IMR-90 (cell line): ENCODE results near the gene ZNF688. TPM values are rescaled to one million over a fixed set of nuclear protein-coding genes. Genes with fewer than 3 reads are reported as not detected.

Source experiments
- ATAC-seq: fragments of 200-7000 bp; cut with Tn5 transposase; 2 replicates; pipeline ENCODE4 v1.9.1; 2020; ENCODE audit warnings: low read depth, mild to moderate bottlenecking, moderate library complexity
- BruUV-seq: library from RNA; stranded (reverse); fragments of 400-500 nt; replicated peaks from 2 replicates; lab custom pipeline; 2021; lab: Mats Ljungman, UMichigan
- CTCF ChIA-PET: fragments of 300-600 bp; formaldehyde crosslinking; extraction: SDS; loops from one replicate; lab custom pipeline; 2021; ENCODE audit warnings: antibody characterized with exemption; lab: Yijun Ruan, JAX
- POLR2A ChIA-PET: fragments of 300-600 bp; sonication (Branson Sonifier 250); formaldehyde crosslinking; loops from one replicate; lab custom pipeline; 2022; ENCODE audit warnings: antibody characterized with exemption; ENCODE audit not compliant: unreplicated experiment; lab: Charles Lee
- DNase-seq: peaks from one replicate; pipeline ENCODE4 v3.0.0; 2013
- H2AFZ ChIP-seq: replicated peaks from 2 replicates; pipeline ENCODE3; 2013; ENCODE audit warnings: low read length, mild to moderate bottlenecking; ENCODE audit not compliant: poor library complexity
- H2AK5ac ChIP-seq: 2 replicates; pipeline ENCODE4 v1.6.1; 2013; ENCODE audit warnings: low read depth, low read length, inconsistent platforms
- H2AK9ac ChIP-seq: replicated peaks from 2 replicates; pipeline ENCODE3; 2013; ENCODE audit warnings: mild to moderate bottlenecking, low read depth, low read length, moderate library complexity; ENCODE audit not compliant: poor library complexity
- H2BK120ac ChIP-seq: 2 replicates; pipeline ENCODE4 v1.6.1; 2013; ENCODE audit warnings: low read depth, low read length, inconsistent platforms
- H2BK15ac ChIP-seq: 3 replicates; pipeline ENCODE4 v1.6.1; 2013; ENCODE audit warnings: low read depth, low read length, inconsistent platforms
- H2BK20ac ChIP-seq: 2 replicates; pipeline ENCODE4 v1.6.1; 2013; ENCODE audit warnings: low read depth, mild to moderate bottlenecking, inconsistent platforms, low read length, moderate library complexity
- H2BK5ac ChIP-seq: 2 replicates; pipeline ENCODE4 v1.6.1; 2013; ENCODE audit warnings: mild to moderate bottlenecking, low read depth, low read length, inconsistent platforms; ENCODE audit not compliant: poor library complexity, severe bottlenecking
- H3K14ac ChIP-seq: replicated peaks from 2 replicates; pipeline ENCODE4 v1.6.1; 2013; ENCODE audit warnings: low read depth, low read length, inconsistent platforms
- H3K18ac ChIP-seq: 2 replicates; pipeline ENCODE4 v1.6.1; 2013; ENCODE audit warnings: low read depth, low read length, control low read depth
- H3K23ac ChIP-seq: 2 replicates; pipeline ENCODE4 v1.6.1; 2013; ENCODE audit warnings: low read depth, low read length, inconsistent platforms
- H3K27ac ChIP-seq: 2 replicates; pipeline ENCODE4 v1.5.1; 2013; ENCODE audit warnings: mild to moderate bottlenecking, control low read depth, low read length; ENCODE audit not compliant: insufficient read depth
- H3K27me3 ChIP-seq: 2 replicates; pipeline ENCODE4 v1.6.1; 2013; ENCODE audit warnings: low read length; ENCODE audit not compliant: control insufficient read depth, insufficient read depth
- H3K36me3 ChIP-seq: 2 replicates; pipeline ENCODE4 v1.6.1; 2013; ENCODE audit warnings: low read length, mixed read lengths; ENCODE audit not compliant: control insufficient read depth, insufficient read depth
- H3K4ac ChIP-seq: 2 replicates; pipeline ENCODE4 v1.6.1; 2013; ENCODE audit warnings: low read depth, low read length, inconsistent platforms
- H3K4me1 ChIP-seq: 2 replicates; pipeline ENCODE4 v1.6.1; 2013; ENCODE audit warnings: low read length, mixed read lengths; ENCODE audit not compliant: control insufficient read depth, insufficient read depth
- H3K4me2 ChIP-seq: 2 replicates; pipeline ENCODE4 v1.6.1; 2013; ENCODE audit warnings: low read depth, mild to moderate bottlenecking, control low read depth, low read length, moderate library complexity
- H3K4me3 ChIP-seq: 2 replicates; pipeline ENCODE4 v1.5.1; 2013; ENCODE audit warnings: low read depth, mild to moderate bottlenecking, control low read depth, low read length, moderate library complexity; ENCODE audit not compliant: insufficient read depth
- H3K56ac ChIP-seq: 2 replicates; pipeline ENCODE4 v1.6.1; 2013; ENCODE audit warnings: low read length, inconsistent platforms; ENCODE audit not compliant: insufficient read depth; ENCODE audit errors: extremely low read depth
- H3K79me1 ChIP-seq, 2 experiments: 2 replicates each; pipeline ENCODE4 v1.6.1; 2013; ENCODE audit warnings: low read length in 2 of 2, inconsistent platforms in 1 of 2, low read depth in 1 of 2
- H3K9ac ChIP-seq: 2 replicates; pipeline ENCODE4 v1.6.1; 2013; ENCODE audit warnings: low read depth, low read length, control low read depth
- H3K9me1 ChIP-seq: 2 replicates; pipeline ENCODE4 v1.6.1; 2013; ENCODE audit warnings: low read length, inconsistent platforms; ENCODE audit not compliant: insufficient read depth
- H3K9me3 ChIP-seq: 2 replicates; pipeline ENCODE4 v1.6.1; 2013; ENCODE audit warnings: low read length; ENCODE audit not compliant: control insufficient read depth, insufficient read depth
- H4K20me1 ChIP-seq: 2 replicates; pipeline ENCODE4 v1.6.1; 2013; ENCODE audit warnings: low read length, inconsistent platforms; ENCODE audit not compliant: insufficient read depth
- H4K5ac ChIP-seq: 2 replicates; pipeline ENCODE4 v1.6.1; 2013; ENCODE audit warnings: mild to moderate bottlenecking, low read depth, low read length, control low read depth
- H4K8ac ChIP-seq, 2 experiments: 2 replicates each; pipeline ENCODE4 v1.6.1; 2013; ENCODE audit warnings: low read depth in 2 of 2, low read length in 2 of 2, control low read depth in 1 of 2, inconsistent platforms in 1 of 2
- H4K91ac ChIP-seq: 2 replicates; pipeline ENCODE4 v1.6.1; 2013; ENCODE audit warnings: low read depth, low read length, inconsistent platforms; ENCODE audit not compliant: insufficient read depth
- ELK1 ChIP-seq: fragments of 150-350 bp; IDR thresholded peaks from 2 replicates; pipeline ENCODE4 v1.6.1; 2016; ENCODE audit warnings: low read depth, mild to moderate bottlenecking, low read length, moderate library complexity, borderline replicate concordance
- FOS ChIP-seq: fragments of 150-350 bp; IDR thresholded peaks from 2 replicates; pipeline ENCODE4 v1.6.1; 2016; ENCODE audit warnings: low read depth, low read length
- MAFK ChIP-seq: IDR thresholded peaks from 2 replicates; pipeline ENCODE4 v1.6.1; 2012; ENCODE audit warnings: low read depth, low read length, improper control_type of control experiment
- MAZ ChIP-seq: IDR thresholded peaks from 2 replicates; pipeline ENCODE4 v1.6.1; 2012; ENCODE audit warnings: low read depth, mild to moderate bottlenecking, low read length, improper control_type of control experiment, moderate library complexity, borderline replicate concordance
- RFX5 ChIP-seq: IDR thresholded peaks from 2 replicates; pipeline ENCODE4 v1.8.0; 2012; ENCODE audit warnings: low read depth, mild to moderate bottlenecking, low read length, moderate library complexity
- USF2 ChIP-seq: fragments of 150-350 bp; IDR thresholded peaks from 2 replicates; pipeline ENCODE4 v1.6.1; 2017; ENCODE audit warnings: mild to moderate bottlenecking, antibody characterized with exemption, low read length, low read depth
- WGBS, 2 experiments: methylation state at CpG; one replicate each; pipeline versions ENCODE4 v1.1.5 to v1.1.7; 2013; ENCODE audit warnings: missing lambda C conversion rate in 2 of 2; ENCODE audit not compliant: insufficient read length in 1 of 2; ENCODE audit errors: extremely low coverage in 2 of 2; 5-methylcytosine and 5-hydroxymethylcytosine counted together
- dilution Hi-C: fragments of 300-500 bp; cut with HindIII; formaldehyde crosslinking; loops from one replicate; pipeline ENCODE4 v1.14.3; 2018; ENCODE audit warnings: low sequenced_read_pairs; ENCODE audit not compliant: unreplicated experiment
- in situ Hi-C: fragments of 300-500 bp; cut with MboI; formaldehyde crosslinking; loops from 3 replicates; pipeline ENCODE4 v1.14.3; 2019; ENCODE audit warnings: low sequenced_read_pairs, inconsistent platforms, mixed read lengths
- intact Hi-C: fragments of 100-400 bp; cut with micrococcal nuclease; formaldehyde crosslinking; loops from 2 replicates; pipeline ENCODE4 v1.10.0; 2022
- polyA plus RNA-seq, 3 experiments: library from polyadenylated mRNA; depleted of rRNA; stranded (reverse); fragments of >200 nt; gene quantifications; 2 replicates each; pipeline ENCODE4 v1.2.3, GENCODE V29; 2012; ENCODE audit warnings: low replicate concordance in 1 of 3
- total RNA-seq: library from RNA; depleted of rRNA; stranded (reverse); fragments of >200 nt; gene quantifications from 2 replicates; pipeline ENCODE4 v1.2.3, GENCODE V29; 2012

ZNF688 gene
- total and polyA plus RNA-seq, 2 of the 4 experiments (the other 2 are of a cell fraction) = 1.8 to 3.7 TPM

- H3K27me3 ChIP-seq = no peaks in the 10 kb centered on the region
- H3K79me1 ChIP-seq = peaks cover 0 to 3% of the 10 kb centered on the region in 2 experiments; a peak in 1 of 4 replicates
- DNase-seq = peak; percentile 82
- peak overlapping the region; percentile 2; the same call in 1 of the 2 replicates for H2BK120ac ChIP-seq
- no peak overlapping the region for H3K56ac ChIP-seq
- TF ChIP-seq USF2 = no peak
- no peak for TF ChIP-seq RFX5
- TF ChIP-seq FOS = peak; percentile 48; the same call in 1 of the 2 replicates
- no peak for TF ChIP-seq MAZ
- peak; percentile 42; the same call in 1 of the 2 replicates for TF ChIP-seq MAFK
- no peak for TF ChIP-seq ELK1
- H3K4ac ChIP-seq = peak overlapping the region; percentile 25; the same call in 1 of the 2 replicates
- WGBS, 2 experiments = 71% methylated on average over 2 of the region's 10 CpGs; no CpG with 5 or more reads in 1 of the 2 experiments
- CTCF ChIA-PET = no interaction called here
- H4K8ac ChIP-seq = peak overlapping the region in 1 of 2 experiments; percentile 61; a peak in 1 of 4 replicates
- no peaks in the 10 kb centered on the region for H3K36me3 ChIP-seq
- no peak overlapping the region for H3K23ac ChIP-seq
- no TSS peak for BruUV-seq
- peak overlapping the region; percentile 38; the same call in 1 of the 2 replicates for H3K27ac ChIP-seq
- no peak overlapping the region; the same call in 1 of the 2 replicates for H4K91ac ChIP-seq
- peak overlapping the region; percentile 27 for H2BK5ac ChIP-seq
- H3K4me1 ChIP-seq = peaks cover 10% of the 10 kb centered on the region; the same call in 1 of the 2 replicates
- POLR2A ChIA-PET = no interaction called here
- no peaks in the 10 kb centered on the region for H4K20me1 ChIP-seq
- H3K4me2 ChIP-seq = peak overlapping the region; percentile 57; the same call in 1 of the 2 replicates
- dilution Hi-C loops (no loop called here), intact Hi-C loops (loop anchor here (1.0 kb wide), 1 partner anchor 27 kb away; no protein-coding TSS in a partner anchor), in situ Hi-C loops (no loop called here)
- no peak overlapping the region for H2AK9ac ChIP-seq
- ATAC-seq = peak; percentile 98
- H3K14ac ChIP-seq = peak overlapping the region; percentile 6; the same call in 1 of the 2 replicates
- H4K5ac ChIP-seq = peak overlapping the region; percentile 38
- 0 out of 2 replicates have a peak, but pooled peaks cover 3% of the 10 kb centered on the region for H3K9me1 ChIP-seq
- H3K9me3 ChIP-seq = no peaks in the 10 kb centered on the region
- no peak overlapping the region for H3K4me3 ChIP-seq
- peak overlapping the region; percentile 36 for H2AK5ac ChIP-seq
- H3K18ac ChIP-seq = peak overlapping the region; percentile 27; the same call in 1 of the 2 replicates
- no peak overlapping the region for H3K9ac ChIP-seq
- peak overlapping the region; percentile 77 for H2AFZ ChIP-seq
- H2BK15ac ChIP-seq = no peak overlapping the region
- no peak overlapping the region for H2BK20ac ChIP-seq
Observed at GRCh38 chr16:30541502-30542329, 29.8 kb downstream of the ZNF688 start.
